GM12872 (cell line): ENCODE data around the gene C4orf54.

Experiments used
- CTCF ChIP-seq: IDR thresholded peaks from 3 replicates; pipeline ENCODE4 v1.5.1; 2011; ENCODE audit warnings: low read depth, mild to moderate bottlenecking, low read length, moderate library complexity; ENCODE audit not compliant: insufficient read depth

The C4orf54 gene

DNA sequence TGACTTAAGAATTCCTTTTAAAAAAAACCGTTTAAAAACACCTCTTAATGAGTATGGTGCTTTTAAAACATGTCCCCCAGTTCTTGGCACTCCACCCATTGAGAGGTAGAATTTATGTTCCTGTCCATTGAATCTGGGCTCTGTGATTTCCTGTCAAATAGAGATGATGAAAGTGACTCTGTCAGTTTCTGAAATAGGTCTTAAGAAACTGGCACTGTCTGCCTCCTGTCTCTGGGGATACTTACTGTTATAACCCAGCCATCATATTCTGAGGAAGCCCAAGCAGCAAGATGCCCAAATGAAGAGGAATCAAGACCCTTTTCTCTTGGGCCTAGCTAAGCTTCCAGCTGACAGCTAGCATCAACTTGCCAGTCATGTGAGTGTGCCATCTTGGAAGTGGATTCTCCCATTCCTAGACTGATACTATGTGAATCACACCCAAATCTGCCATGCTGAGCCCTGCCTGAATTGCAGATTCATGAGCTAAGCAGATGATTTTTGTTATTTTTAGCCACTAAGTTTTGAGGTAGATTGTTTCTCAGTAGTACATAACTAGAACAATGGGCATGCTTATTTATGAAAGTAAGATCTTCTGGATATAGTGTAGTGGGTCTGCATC is 22.8 kb downstream of the C4orf54 start:
- no peak for TF ChIP-seq CTCF

DNA sequence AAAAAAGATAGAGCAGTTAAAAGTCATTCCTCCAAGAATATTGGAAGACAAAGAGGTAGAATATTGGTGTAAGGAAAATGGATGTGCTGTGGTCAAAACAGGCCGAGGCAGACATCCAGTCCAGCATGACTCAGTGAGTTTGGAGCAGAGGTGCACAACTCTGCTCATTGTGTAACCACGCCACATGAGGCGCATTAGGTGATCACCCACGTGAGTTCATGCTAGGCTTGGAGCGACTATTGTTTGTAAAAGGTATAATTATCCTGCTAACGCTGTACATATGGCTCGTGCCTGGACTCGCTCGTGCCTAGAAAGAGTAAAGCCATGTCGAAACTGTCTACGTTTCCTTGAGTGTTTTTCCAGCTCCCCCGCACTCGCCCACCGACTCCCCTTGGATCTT is 23.9 kb downstream of the C4orf54 start:
- no peak for TF ChIP-seq CTCF

GRCh38 chr4:99630857-99631360 is 26.7 kb downstream of the C4orf54 start:
- TF ChIP-seq CTCF: no peak

- TF ChIP-seq CTCF: no peak
Observed at GRCh38 chr4:99629962-99630554, 27.6 kb downstream of the C4orf54 start.

- TF ChIP-seq CTCF: no peak
Observed at GRCh38 chr4:99628040-99628439, 29.6 kb downstream of the C4orf54 start.

DNA sequence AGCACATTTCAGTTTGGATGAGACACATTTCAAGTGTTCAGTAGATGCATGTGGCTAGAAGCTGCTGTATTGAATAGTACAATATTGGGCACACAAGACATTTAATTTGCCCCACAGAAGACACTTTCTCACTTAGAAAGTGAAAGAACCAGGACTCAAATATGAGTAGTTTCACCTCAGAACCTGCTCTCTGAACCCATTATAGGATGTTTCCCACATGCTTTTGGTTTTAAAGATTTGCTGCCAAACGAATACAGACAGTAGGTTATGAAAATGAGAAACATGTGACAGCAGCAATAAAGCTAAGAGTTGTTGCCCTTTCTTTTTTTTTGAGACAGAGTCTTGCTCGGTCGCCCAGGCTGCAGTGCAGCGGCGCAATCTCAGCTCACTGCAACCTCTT is 32.3 kb downstream of the C4orf54 start:
- TF ChIP-seq CTCF: no peak

- no peak for TF ChIP-seq CTCF
Observed at GRCh38 chr4:99624141-99624719, 33.4 kb downstream of the C4orf54 start.
